Upper lobe of right lung (tissue), 1 donor: Measurements from ENCODE around the gene CTDP1. TPM values are rescaled to one million over a fixed set of nuclear protein-coding genes. Genes with fewer than 3 reads are reported as not detected.

Experiments
- ATAC-seq: fragments of 200-7000 bp; cut with Tn5 transposase; one replicate; pipeline ENCODE4 v1.9.1; 2020; ENCODE audit warnings: mild to moderate bottlenecking, moderate library complexity
- DNase-seq: peaks from one replicate; pipeline ENCODE4 v3.0.0-alpha.2; 2020
- H3K27ac ChIP-seq: fragments of 200-600 bp; one replicate; pipeline ENCODE4 v1.8.0; 2022
- H3K27me3 ChIP-seq: fragments of 200-600 bp; one replicate; pipeline ENCODE4 v1.8.0; 2022; ENCODE audit warnings: mild to moderate bottlenecking
- H3K36me3 ChIP-seq: fragments of 200-600 bp; one replicate; pipeline ENCODE4 v1.8.0; 2022
- H3K4me1 ChIP-seq: fragments of 200-600 bp; one replicate; pipeline ENCODE4 v1.8.0; 2022
- H3K4me3 ChIP-seq: fragments of 200-600 bp; one replicate; pipeline ENCODE4 v1.8.0; 2022; ENCODE audit warnings: mild to moderate bottlenecking
- H3K9me3 ChIP-seq: fragments of 200-600 bp; one replicate; pipeline ENCODE4 v1.8.0; 2022
- CTCF ChIP-seq: fragments of 200-600 bp; IDR thresholded peaks from one replicate; pipeline ENCODE4 v1.8.0; 2022; ENCODE audit warnings: antibody characterized with exemption
- intact Hi-C: fragments of 100-400 bp; cut with DNase I; formaldehyde crosslinking; loops from one replicate; pipeline ENCODE4 v1.11.0; 2022
- total RNA-seq: library from RNA; stranded (reverse); fragmentation: NEBNext Ultra II Directional; extraction: Animal tissue kit (Norgen Biotek cat#: 25700); gene quantifications from one replicate; pipeline ENCODE4 v1.2.1, GENCODE V29; 2021
- donor health status: DM: no; HTN: yes; CAD: no; lungs with severe emphysema.

CTDP1 gene
- total RNA-seq, 1 donor from 2014 or later = 23.0 TPM

GRCh38 chr18:79632765-79633164, 46.8 kb upstream of the CTDP1 start:
- no peak for TF ChIP-seq CTCF
- ATAC-seq (no peak), DNase-seq (no peak)
- no peaks in the 10 kb centered on the region for H3K9me3 ChIP-seq
- H3K27ac ChIP-seq = no peak overlapping the region
- H3K4me1 ChIP-seq = no peaks in the 10 kb centered on the region
- H3K27me3 ChIP-seq = peaks cover 9% of the 10 kb centered on the region
- intact Hi-C loops = no loop called here
- H3K36me3 ChIP-seq = no peaks in the 10 kb centered on the region
- no peak overlapping the region for H3K4me3 ChIP-seq

- H3K27me3 ChIP-seq = peaks cover 22% of the 10 kb centered on the region
- H3K4me3 ChIP-seq = no peak overlapping the region
- H3K36me3 ChIP-seq = no peaks in the 10 kb centered on the region
- DNase-seq = no peak
- ATAC-seq = no peak
- intact Hi-C loops = no loop called here
- H3K27ac ChIP-seq = no peak overlapping the region
- TF ChIP-seq CTCF = no peak
- no peaks in the 10 kb centered on the region for H3K4me1 ChIP-seq
- no peaks in the 10 kb centered on the region for H3K9me3 ChIP-seq
These were observed 45.4 kb upstream of the CTDP1 start for GRCh38 chr18:79634186-79634585.

- H3K27ac ChIP-seq = no peak overlapping the region
- ATAC-seq (no peak), DNase-seq (no peak)
- H3K4me1 ChIP-seq = no peaks in the 10 kb centered on the region
- no peaks in the 10 kb centered on the region for H3K9me3 ChIP-seq
- H3K27me3 ChIP-seq = peaks cover 22% of the 10 kb centered on the region
- no peaks in the 10 kb centered on the region for H3K36me3 ChIP-seq
- intact Hi-C loops = no loop called here
- TF ChIP-seq CTCF = no peak
- H3K4me3 ChIP-seq = no peak overlapping the region
These were observed 44.8 kb upstream of the CTDP1 start for GRCh38 chr18:79634593-79635426.

- intact Hi-C loops = no loop called here
- Histone ChIP-seq H3K36me3 (no peaks in the 10 kb centered on the region), H3K27ac (no peak overlapping the region), H3K4me3 (no peak overlapping the region), H3K9me3 (no peaks in the 10 kb centered on the region), H3K27me3 (peaks cover 22% of the 10 kb centered on the region), H3K4me1 (no peaks in the 10 kb centered on the region)
- DNase-seq = no peak
- ATAC-seq = no peak
- no peak for TF ChIP-seq CTCF
These were observed 44.2 kb upstream of the CTDP1 start for GRCh38 chr18:79635427-79635726.

- ATAC-seq = no peak
- no peak for DNase-seq
- TF ChIP-seq CTCF = no peak
These were observed 42.3 kb upstream of the CTDP1 start for GRCh38 chr18:79637181-79637920.

More at GRCh38 chr18:79637181-79637920, 42.3 kb upstream of the CTDP1 start:
- Histone ChIP-seq H3K27ac (no peak overlapping the region), H3K9me3 (no peaks in the 10 kb centered on the region), H3K36me3 (no peaks in the 10 kb centered on the region), H3K4me3 (no peak overlapping the region), H3K4me1 (no peaks in the 10 kb centered on the region), H3K27me3 (peaks cover 28% of the 10 kb centered on the region)
- intact Hi-C loops = no loop called here
